DMS79 treated with DMSO at 0.1 percent for 48 hours (cell line): ENCODE data around the gene PPP2R1B.

Source experiments
- DNase-seq: peaks from one replicate; lab custom pipeline; 2025; lab: John Stamatoyannopoulos, UW

The PPP2R1B gene

DNA sequence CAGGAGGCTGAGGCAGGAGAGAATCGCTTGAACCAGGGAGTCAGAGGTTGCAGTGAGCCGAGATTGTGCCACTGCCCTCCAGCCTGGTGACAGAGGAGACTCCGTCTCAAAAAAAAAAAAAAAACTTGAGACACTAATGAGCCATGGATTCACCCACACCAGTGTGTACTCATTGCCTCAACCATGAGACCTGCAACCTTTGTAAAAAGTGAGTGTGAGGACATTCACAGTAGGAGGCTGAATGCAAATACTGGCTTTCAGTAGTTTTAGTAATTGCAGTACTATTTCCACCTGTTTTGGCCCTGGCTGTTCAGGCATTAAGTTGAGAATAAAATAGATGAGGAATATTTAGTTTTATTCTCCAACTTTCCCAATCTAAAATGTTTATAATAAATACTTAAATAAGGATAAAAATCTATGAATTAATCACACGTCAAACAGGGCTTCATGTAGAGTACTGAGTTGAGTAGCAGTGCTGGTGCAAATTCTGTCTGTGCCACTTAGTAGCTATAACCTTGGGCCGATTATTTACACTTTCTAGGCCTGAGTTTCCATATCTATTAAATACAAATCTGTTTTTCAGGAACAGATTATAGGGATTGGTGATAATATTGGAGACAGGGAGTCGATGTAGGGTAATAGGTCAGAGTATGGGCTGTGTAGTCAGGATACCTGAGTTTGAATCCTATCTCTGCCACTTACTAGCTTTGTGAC lies 72.8 kb downstream of the PPP2R1B start:
- DNase-seq = no peak

DNA sequence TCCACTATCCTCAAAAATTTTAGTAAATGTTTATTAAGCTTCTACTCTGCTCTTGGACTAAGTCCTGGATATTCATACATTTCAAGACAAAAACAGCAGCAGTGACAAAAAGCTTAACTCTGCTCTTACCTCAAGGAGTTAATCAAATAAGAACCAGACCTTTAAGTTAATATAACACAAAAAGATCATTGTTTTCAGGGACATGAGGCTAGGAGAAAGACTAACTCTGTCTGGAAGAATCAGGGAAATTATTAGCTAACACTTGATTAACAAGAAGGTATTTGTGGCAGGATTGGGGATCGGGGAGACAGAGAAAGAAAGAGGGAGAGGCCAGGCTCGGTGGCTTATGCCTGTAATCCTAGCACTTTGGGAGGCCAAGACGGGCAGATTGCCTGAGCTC lies 74.4 kb downstream of the PPP2R1B start:
- no peak for DNase-seq

DNA sequence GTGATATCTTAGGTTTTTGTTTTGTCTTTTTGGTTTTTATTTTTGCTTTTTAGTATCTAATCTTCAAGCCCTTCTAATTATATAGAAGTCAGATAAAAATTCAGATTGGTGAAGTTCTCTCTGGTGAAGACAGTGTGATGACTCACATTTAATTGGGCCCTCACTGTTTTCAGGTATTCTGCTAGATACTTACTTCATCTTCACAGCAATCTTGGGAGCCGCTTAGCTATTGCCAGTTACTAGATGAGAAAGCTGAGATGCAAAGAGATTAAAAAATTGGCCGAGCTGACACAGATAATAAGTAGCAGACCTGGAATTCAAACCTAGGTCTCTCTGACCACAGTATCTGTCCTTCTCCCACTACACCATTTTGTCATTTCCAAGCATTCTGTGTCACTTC lies 75.0 kb downstream of the PPP2R1B start:
- no peak for DNase-seq

GRCh38 chr11:111688013-111688412 lies 78.2 kb downstream of the PPP2R1B start:
- DNase-seq = no peak

DNA sequence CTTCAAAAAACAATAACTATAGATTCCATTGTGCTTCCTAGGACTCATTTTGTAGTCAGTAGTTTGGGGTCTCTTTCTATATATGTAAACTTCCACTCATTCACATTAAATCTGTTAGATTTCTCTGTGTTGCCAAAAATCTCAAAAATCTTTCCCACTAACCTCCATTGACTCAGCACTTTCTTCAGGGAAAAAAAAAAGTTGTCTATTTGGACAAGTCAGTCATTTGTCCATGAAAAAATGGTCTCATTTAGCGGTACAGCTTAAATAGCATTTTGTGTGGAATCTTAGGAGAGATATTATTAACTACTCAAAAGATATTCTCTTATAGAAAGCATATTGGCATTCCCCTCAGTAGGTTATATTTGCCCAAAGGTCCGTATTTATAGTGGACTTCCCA lies 81.9 kb downstream of the PPP2R1B start:
- DNase-seq = no peak

GRCh38 chr11:111683806-111684205 lies 82.4 kb downstream of the PPP2R1B start:
- DNase-seq = no peak

GRCh38 chr11:111680486-111681175 lies 85.6 kb downstream of the PPP2R1B start:
- DNase-seq = no peak
